Measurements from ENCODE around the gene DPEP1.

DPEP1 gene

GRCh38 chr16:89598199-89598598 is 15.2 kb upstream of the DPEP1 start:
- no peak for TF ChIP-seq CTCF (IDR thresholded peaks at IDR 0.05; ENCODE audit: low read depth, low read length)
- H3K4me3 ChIP-seq (ENCODE audit: low read depth, low read length): no peak overlapping the region

GRCh38 chr16:89599451-89599858 is 14.0 kb upstream of the DPEP1 start:
- TF ChIP-seq CTCF (IDR thresholded peaks at IDR 0.05; ENCODE audit: low read depth, low read length): peak; percentile 27; the same call in 1 of the 2 replicates
- H3K4me3 ChIP-seq (ENCODE audit: low read depth, low read length): no peak overlapping the region

GRCh38 chr16:89599902-89600301 is 13.5 kb upstream of the DPEP1 start:
- no peak overlapping the region for H3K4me3 ChIP-seq (ENCODE audit: low read depth, low read length)
- TF ChIP-seq CTCF (IDR thresholded peaks at IDR 0.05; ENCODE audit: low read depth, low read length): no peak

GRCh38 chr16:89600427-89600826 is 13.0 kb upstream of the DPEP1 start:
- TF ChIP-seq CTCF (IDR thresholded peaks at IDR 0.05; ENCODE audit: low read depth, low read length): no peak

GRCh38 chr16:89600956-89601355 is 12.5 kb upstream of the DPEP1 start:
- TF ChIP-seq CTCF (IDR thresholded peaks at IDR 0.05; ENCODE audit: low read depth, low read length): no peak
- no peak overlapping the region for H3K4me3 ChIP-seq (ENCODE audit: low read depth, low read length)

More at GRCh38 chr16:89600427-89600826, 13.0 kb upstream of the DPEP1 start:
- H3K4me3 ChIP-seq (ENCODE audit: low read depth, low read length): no peak overlapping the region

- no peak for TF ChIP-seq CTCF (IDR thresholded peaks at IDR 0.05; ENCODE audit: low read depth, low read length)
- no peak overlapping the region for H3K4me3 ChIP-seq (ENCODE audit: low read depth, low read length)
Observed at GRCh38 chr16:89601906-89602272, 11.6 kb upstream of the DPEP1 start.

GRCh38 chr16:89602273-89602951 is 11.0 kb upstream of the DPEP1 start:
- H3K4me3 ChIP-seq (ENCODE audit: low read depth, low read length): no peak overlapping the region
- no peak for TF ChIP-seq CTCF (IDR thresholded peaks at IDR 0.05; ENCODE audit: low read depth, low read length)

All from WI38 (cell line).